Smooth muscle cell (in vitro differentiated cells): Measurements from ENCODE around the gene SLC16A7. TPM values are rescaled to one million over a fixed set of nuclear protein-coding genes. Genes with fewer than 3 reads are reported as not detected.

Experiments
- DNase-seq: peaks from one replicate; lab custom pipeline; 2025; ENCODE audit not compliant: unreplicated experiment; lab: John Stamatoyannopoulos, UW
- H2AFZ ChIP-seq: fragments of 200-600 bp; sonication (generic); 2 replicates; pipeline ENCODE4 v1.6.0; 2016; ENCODE audit warnings: antibody characterized with exemption, low read depth, mild to moderate bottlenecking
- H3F3A ChIP-seq: fragments of 200-600 bp; sonication (generic); 2 replicates; pipeline ENCODE4 v1.6.0; 2017; ENCODE audit warnings: antibody characterized with exemption, low read depth
- H3K27ac ChIP-seq: fragments of 200-600 bp; sonication (generic); 2 replicates; pipeline ENCODE4 v1.5.1; 2016; ENCODE audit warnings: low read depth, mild to moderate bottlenecking
- H3K27me3 ChIP-seq: fragments of 200-600 bp; sonication (generic); 2 replicates; pipeline ENCODE4 v1.6.1; 2016; ENCODE audit warnings: low read depth, mild to moderate bottlenecking
- H3K36me3 ChIP-seq: fragments of 200-600 bp; sonication (generic); 2 replicates; pipeline ENCODE4 v1.5.1; 2016; ENCODE audit warnings: low read depth
- H3K4me1 ChIP-seq: fragments of 200-600 bp; sonication (generic); 2 replicates; pipeline ENCODE4 v1.5.1; 2016; ENCODE audit warnings: low read depth
- H3K4me2 ChIP-seq: fragments of 200-600 bp; sonication (generic); 2 replicates; pipeline ENCODE4 v1.6.0; 2016; ENCODE audit warnings: mild to moderate bottlenecking
- H3K4me3 ChIP-seq: fragments of 200-600 bp; sonication (generic); 2 replicates; pipeline ENCODE4 v1.5.1; 2016; ENCODE audit warnings: mild to moderate bottlenecking
- H3K79me2 ChIP-seq: fragments of 200-600 bp; sonication (generic); 2 replicates; pipeline ENCODE4 v1.6.0; 2016; ENCODE audit warnings: low read depth, mild to moderate bottlenecking
- H3K9ac ChIP-seq: fragments of 200-600 bp; sonication (generic); 2 replicates; pipeline ENCODE4 v1.6.0; 2016; ENCODE audit warnings: low read depth
- H3K9me3 ChIP-seq: fragments of 200-600 bp; sonication (generic); replicated peaks from 2 replicates; pipeline ENCODE4 v1.5.1; 2016; ENCODE audit warnings: low read depth
- H4K20me1 ChIP-seq: fragments of 200-600 bp; sonication (generic); 2 replicates; pipeline ENCODE4 v1.6.0; 2016; ENCODE audit warnings: low read depth
- CTCF ChIP-seq: fragments of 200-600 bp; sonication (generic); IDR thresholded peaks from 2 replicates; pipeline ENCODE4 v1.5.1; 2017; ENCODE audit warnings: borderline replicate concordance, mild to moderate bottlenecking, antibody characterized with exemption; ENCODE audit not compliant: insufficient read depth, poor library complexity, severe bottlenecking
- WGBS: methylation state at CpG from one replicate; pipeline ENCODE4 v1.1.7; 2016; ENCODE audit warnings: low lambda C conversion rate; 5-methylcytosine and 5-hydroxymethylcytosine counted together
- polyA plus RNA-seq: library from polyadenylated mRNA; unstranded; fragments of >200 nt; fragmentation: Nextera tagmentation; extraction: Ambion mirVana; gene quantifications from 2 replicates; pipeline ENCODE4 v1.2.1, GENCODE V29; 2016
- total RNA-seq: library from RNA; depleted of rRNA; stranded (reverse); fragments of >200 nt; gene quantifications from 2 replicates; pipeline ENCODE4 v1.2.3, GENCODE V29; 2014

SLC16A7 gene
- total and polyA plus RNA-seq, 2 experiments from 2014 or later: 1.6 to 13.8 TPM

GRCh38 chr12:59699421-59700152 lies 103.8 kb downstream of the SLC16A7 start:
- no peaks in the 10 kb centered on the region for H3K9me3 ChIP-seq
- H3K9ac ChIP-seq: peak overlapping the region; percentile 36
- H3F3A ChIP-seq: peaks cover 8% of the 10 kb centered on the region
- peak overlapping the region; percentile 67 for H3K4me2 ChIP-seq
- no peak for TF ChIP-seq CTCF
- no peaks in the 10 kb centered on the region for H3K36me3 ChIP-seq
- H3K27me3 ChIP-seq: no peaks in the 10 kb centered on the region
- peak overlapping the region; percentile 59 for H2AFZ ChIP-seq
- H3K4me1 ChIP-seq: no peaks in the 10 kb centered on the region
- peak overlapping the region; percentile 19 for H3K4me3 ChIP-seq
- H3K27ac ChIP-seq: peak overlapping the region; percentile 70
- no peaks in the 10 kb centered on the region for H4K20me1 ChIP-seq
- 60% methylated on average over 2 of the region's 2 CpGs for WGBS
- H3K79me2 ChIP-seq: no peaks in the 10 kb centered on the region
- no peak for DNase-seq

- H2AFZ ChIP-seq: peak overlapping the region; percentile 59
- peak overlapping the region; percentile 36 for H3K9ac ChIP-seq
- no peaks in the 10 kb centered on the region for H4K20me1 ChIP-seq
- H3K27me3 ChIP-seq: no peaks in the 10 kb centered on the region
- H3K36me3 ChIP-seq: no peaks in the 10 kb centered on the region
- WGBS: 93% methylated on average over 1 of the region's 1 CpG
- H3K4me3 ChIP-seq: peak overlapping the region; percentile 19
- H3F3A ChIP-seq: peaks cover 8% of the 10 kb centered on the region
- no peak for TF ChIP-seq CTCF
- no peak for DNase-seq
- H3K4me2 ChIP-seq: peak overlapping the region; percentile 67
- H3K27ac ChIP-seq: peak overlapping the region; percentile 70
- no peaks in the 10 kb centered on the region for H3K4me1 ChIP-seq
- H3K9me3 ChIP-seq: no peaks in the 10 kb centered on the region
- H3K79me2 ChIP-seq: no peaks in the 10 kb centered on the region
Measured at GRCh38 chr12:59700153-59700450, 104.3 kb downstream of the SLC16A7 start.

- Histone ChIP-seq H3K9ac (no peak overlapping the region), H3K4me2 (peak overlapping the region; percentile 56), H3K4me1 (peaks cover 9% of the 10 kb centered on the region), H2AFZ (no peak overlapping the region), H3K27ac (peak overlapping the region; percentile 34), H3K27me3 (no peaks in the 10 kb centered on the region), H3F3A (peaks cover 7% of the 10 kb centered on the region), H4K20me1 (no peaks in the 10 kb centered on the region), H3K79me2 (no peaks in the 10 kb centered on the region), H3K9me3 (no peaks in the 10 kb centered on the region), H3K36me3 (no peaks in the 10 kb centered on the region), H3K4me3 (no peak overlapping the region)
- TF ChIP-seq CTCF: no peak
- no peak for DNase-seq
Measured at GRCh38 chr12:59708064-59708463, 112.2 kb downstream of the SLC16A7 start.

- 96% methylated on average over 1 of the region's 1 CpG for WGBS
- no peaks in the 10 kb centered on the region for H3K79me2 ChIP-seq
- no peak for DNase-seq
- peak overlapping the region; percentile 56 for H3K4me2 ChIP-seq
- TF ChIP-seq CTCF: no peak
- no peaks in the 10 kb centered on the region for H4K20me1 ChIP-seq
- no peak overlapping the region for H3K9ac ChIP-seq
- no peaks in the 10 kb centered on the region for H3K9me3 ChIP-seq
- H3K27me3 ChIP-seq: no peaks in the 10 kb centered on the region
- H3F3A ChIP-seq: peaks cover 7% of the 10 kb centered on the region
- H3K4me3 ChIP-seq: no peak overlapping the region
- no peaks in the 10 kb centered on the region for H3K36me3 ChIP-seq
- H2AFZ ChIP-seq: no peak overlapping the region
- H3K4me1 ChIP-seq: peaks cover 9% of the 10 kb centered on the region
- peak overlapping the region; percentile 34 for H3K27ac ChIP-seq
Measured at GRCh38 chr12:59708484-59708883, 112.7 kb downstream of the SLC16A7 start.
